Fibroblast of skin of scalp (primary cell): ENCODE data around the gene RDM1.
A peak's percentile ranks its signal among the peaks of the same experiment; 100 is the strongest.
"Not testable (repeated sequence)": the region's sequence is repeated elsewhere in the genome, so short reads cannot be mapped to it uniquely, and the experiment has no call there.

ENCODE experiments used
- DNase-seq: peaks from one replicate; pipeline ENCODE4 v3.0.0-alpha.2; 2013

Gene RDM1

GRCh38 chr17:35898283-35899070 is 32.1 kb downstream of the RDM1 start:
- DNase-seq, result no peak

- not testable (repeated sequence) for DNase-seq
Measured at GRCh38 chr17:35897772-35898171, 32.8 kb downstream of the RDM1 start.

DNA sequence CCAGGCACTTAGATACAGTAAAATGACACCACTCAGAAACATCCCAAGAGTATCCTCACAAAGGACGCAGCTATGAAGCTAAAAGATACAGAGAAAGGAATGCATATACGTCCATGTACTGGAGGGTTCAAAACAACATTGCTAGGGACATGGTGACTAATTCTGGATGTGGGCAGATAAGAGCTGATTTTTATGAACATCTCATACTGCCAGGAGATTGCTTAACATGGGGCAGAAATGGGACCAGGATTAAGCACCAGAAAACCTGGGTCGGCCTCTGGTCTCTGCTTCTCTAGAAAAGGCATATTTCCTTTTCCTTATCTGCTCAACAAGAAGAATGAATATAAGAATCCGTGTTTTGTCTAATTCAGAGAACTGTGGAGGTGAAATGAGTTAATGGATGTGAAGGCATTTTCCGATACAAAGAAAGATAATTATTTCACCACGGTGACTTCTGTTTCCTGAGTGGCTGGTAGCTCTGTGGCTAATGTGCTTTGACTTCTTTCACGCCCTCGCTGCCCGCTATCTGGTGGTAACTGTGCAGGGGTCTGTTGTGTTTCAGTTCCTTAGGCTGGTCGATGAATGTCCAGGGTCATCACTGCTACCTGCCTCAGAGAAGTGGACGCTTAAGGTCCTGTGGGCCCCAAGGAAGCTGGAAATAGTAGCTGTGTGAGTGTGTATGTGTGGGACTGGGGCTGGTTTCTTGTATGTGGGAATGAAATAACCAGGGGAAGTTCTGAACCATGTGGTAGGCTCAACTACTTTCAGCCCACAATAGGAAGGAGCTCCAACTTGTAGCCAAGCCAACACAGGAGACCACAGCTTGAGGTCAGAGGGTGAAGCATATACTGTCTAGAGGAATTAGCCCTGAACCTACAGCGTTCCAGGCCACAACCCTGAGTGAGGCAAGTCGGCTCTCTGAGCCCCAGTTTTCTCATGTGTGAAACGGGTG is 34.7 kb downstream of the RDM1 start:
- DNase-seq, result no peak

GRCh38 chr17:35894206-35894605 is 36.4 kb downstream of the RDM1 start:
- DNase-seq, result no peak

DNA sequence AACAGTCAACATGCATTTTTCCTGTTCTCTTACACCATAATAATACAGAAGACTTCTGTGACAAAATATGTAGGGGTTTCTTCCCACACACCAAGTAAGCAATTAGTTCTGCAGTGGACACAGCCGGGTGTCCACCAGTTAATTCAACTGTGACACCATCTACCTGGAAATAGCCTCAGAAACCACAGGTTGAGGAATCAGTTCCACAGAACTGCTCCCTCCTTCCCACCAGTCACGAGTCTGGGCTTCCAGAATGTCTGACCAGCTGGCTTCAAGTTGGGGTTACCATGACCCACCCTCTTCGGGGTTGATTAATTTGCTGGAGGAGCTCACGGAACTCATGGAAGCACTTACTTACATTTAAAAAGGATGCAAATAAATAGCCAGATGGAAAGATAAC is 36.8 kb downstream of the RDM1 start:
- DNase-seq, result no peak

DNA sequence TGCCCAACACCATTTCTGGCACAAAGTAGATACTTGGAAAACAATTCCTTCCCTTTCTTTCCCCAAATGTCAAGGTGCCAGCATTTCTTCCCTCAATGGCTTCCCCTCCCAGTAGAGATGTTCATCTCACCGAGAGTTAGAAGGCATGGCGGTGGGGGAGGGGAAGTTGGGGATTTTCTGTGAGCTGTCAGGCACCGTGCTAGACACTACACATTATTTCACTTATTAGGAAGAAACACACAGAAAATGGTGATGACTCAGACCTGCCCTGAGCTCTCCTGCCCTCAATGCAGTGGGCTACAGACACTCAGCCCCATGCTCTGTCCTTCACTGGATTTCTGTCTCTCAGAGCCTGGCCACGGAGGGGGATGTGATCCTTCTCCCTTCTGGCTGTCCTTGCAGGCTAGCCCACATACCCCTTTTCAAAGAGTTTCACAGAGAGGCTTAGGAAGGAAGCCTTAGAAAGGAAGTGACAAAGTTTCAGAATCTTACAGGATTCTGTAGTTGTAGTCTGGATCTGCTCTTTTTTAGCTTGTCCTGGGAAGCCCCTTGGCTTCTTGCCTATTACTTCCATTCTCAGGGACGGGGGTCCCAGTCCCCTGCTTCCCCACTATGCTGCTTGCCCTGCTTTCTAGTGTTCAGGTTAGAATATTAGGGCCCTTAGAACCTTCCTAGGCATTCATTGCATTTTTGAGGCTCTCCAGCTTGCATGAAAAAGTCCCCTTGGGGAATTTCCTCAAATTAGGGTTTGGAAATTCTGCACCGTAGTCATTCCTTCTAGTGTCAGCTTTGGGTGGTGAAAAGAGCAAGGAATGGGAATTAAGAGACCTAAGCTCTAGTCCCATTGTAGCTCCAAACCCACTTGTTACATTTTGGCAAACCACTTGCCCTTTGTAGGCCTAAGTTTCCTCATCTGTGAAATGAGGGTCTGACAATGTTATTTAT is 38.2 kb downstream of the RDM1 start:
- peak; percentile 29 for DNase-seq

DNA sequence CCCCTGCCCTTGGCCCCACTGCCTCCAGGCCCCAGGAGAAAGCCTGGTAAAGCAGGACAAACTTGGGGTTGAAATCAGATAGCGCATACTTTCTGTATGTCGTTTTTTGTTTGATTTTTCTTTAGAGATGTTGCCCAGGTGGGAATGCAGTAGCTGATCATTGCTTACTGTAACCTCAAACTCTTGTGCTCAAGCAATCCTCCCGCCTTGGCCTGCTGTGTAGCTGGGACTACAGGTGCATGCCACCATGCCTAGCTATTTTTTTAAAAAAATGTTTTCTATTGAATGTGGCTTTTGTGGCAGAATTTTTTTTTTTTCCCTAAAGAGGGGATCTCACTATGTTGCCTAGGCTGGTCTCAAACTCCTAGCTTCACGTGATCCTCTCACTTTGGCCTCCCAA is 39.3 kb downstream of the RDM1 start:
- DNase-seq, result no peak

- no peak for DNase-seq
Measured at GRCh38 chr17:35890774-35891155, 39.8 kb downstream of the RDM1 start.

- DNase-seq, result peak; percentile 61
Measured at GRCh38 chr17:35889818-35890773, 40.5 kb downstream of the RDM1 start.

DNA sequence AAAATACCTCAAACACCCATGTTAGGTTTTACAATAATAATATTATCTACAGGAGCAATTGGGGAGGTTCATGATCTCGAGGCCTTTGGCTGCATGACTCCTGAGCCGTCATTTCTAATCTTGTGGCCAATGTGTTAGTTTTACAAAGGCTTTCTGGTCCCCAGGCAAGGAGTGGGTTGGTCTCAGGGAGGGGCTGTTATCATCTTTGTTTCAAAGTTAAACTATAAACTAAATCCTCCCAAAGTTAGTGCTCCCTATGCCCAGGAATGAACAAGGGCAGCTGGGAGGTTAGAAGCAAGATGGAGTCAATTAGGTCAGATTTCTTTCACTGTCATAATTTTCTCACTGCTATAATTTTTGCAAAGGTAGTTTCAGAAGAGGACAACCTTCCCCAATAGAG is 41.3 kb downstream of the RDM1 start:
- no peak for DNase-seq

- no peak for DNase-seq
Measured at GRCh38 chr17:35879773-35880654, 50.6 kb downstream of the RDM1 start, which contains the start of gene CCL5. Gene CCL5, minus strand, starts transcription at chr17:35880360.

GRCh38 chr17:35878361-35878760 is 52.2 kb downstream of the RDM1 start:
- DNase-seq, result no peak

GRCh38 chr17:35877345-35878029 is 53.1 kb downstream of the RDM1 start:
- DNase-seq, result no peak

- no peak for DNase-seq
Measured at GRCh38 chr17:35876534-35876933, 54.0 kb downstream of the RDM1 start.

DNA sequence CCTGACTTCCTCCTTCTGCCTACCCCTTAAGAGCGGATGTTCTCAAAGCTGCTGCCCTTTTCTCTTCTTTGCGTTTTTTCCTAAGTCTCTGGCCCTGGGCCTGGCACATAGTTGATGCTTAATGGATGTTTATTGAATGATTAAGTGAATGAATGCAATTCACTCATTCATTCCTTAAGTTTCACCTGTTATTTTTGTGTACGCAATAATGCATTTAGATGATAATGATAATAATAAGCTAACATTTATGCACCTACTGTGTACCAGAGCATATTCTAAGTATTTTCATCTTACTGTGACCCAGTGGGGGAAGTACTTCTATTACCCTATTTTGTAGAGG is 54.8 kb downstream of the RDM1 start:
- DNase-seq, result no peak

DNA sequence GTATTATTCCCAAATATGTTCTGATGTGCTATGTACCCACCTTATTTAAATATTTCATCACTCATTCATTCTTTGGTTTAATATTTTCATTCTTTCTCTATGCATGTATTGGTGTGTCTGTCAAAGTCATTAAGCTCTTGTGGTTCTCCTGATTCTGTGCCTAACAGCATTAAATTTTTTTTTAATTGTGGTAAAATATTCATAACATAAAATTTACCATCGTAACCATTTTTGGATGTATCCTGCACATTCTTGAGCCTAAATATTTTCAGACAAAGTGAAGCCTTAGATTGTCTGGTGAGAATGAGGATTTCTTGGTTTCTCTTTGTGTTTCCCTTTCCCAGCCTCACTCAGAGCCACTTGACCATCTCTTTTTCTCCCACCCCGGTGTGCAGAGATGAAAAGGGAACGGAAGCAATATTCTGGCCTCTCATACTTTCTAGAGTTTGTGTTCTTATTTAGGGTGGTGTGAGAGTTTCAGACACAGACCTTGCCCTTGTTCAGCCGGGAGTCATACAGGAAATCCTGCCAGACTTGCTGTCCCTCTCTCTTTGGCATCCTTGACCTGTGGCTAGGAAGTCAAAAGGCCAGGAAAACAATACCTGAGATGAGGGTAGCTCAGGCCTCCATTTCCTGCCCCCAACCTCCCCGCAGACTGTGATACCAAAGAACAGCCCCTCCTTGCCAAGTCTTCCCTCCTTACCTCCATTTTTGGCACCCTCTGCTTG is 55.3 kb downstream of the RDM1 start:
- no peak for DNase-seq

GRCh38 chr17:35872196-35872980 is 58.2 kb downstream of the RDM1 start:
- DNase-seq, result no peak
